ENCODE results near the gene ERN1.
A peak's percentile ranks its signal among the peaks of the same experiment; 100 is the strongest.

The ERN1 gene

GRCh38 chr17:64109400-64109799, 20.5 kb downstream of the ERN1 start:
- no peak for DNase-seq (ENCODE audit: low spot score)

- DNase-seq (ENCODE audit: low spot score) = no peak
These were observed 22.3 kb downstream of the ERN1 start for GRCh38 chr17:64107500-64108236.

- no peak for DNase-seq (ENCODE audit: low spot score)
These were observed 23.0 kb downstream of the ERN1 start for GRCh38 chr17:64106918-64107317.

GRCh38 chr17:64103391-64104364, 26.3 kb downstream of the ERN1 start:
- peak; percentile 36 for DNase-seq (ENCODE audit: low spot score)

- no peak for DNase-seq (ENCODE audit: low spot score)
These were observed 27.1 kb downstream of the ERN1 start for GRCh38 chr17:64102627-64103390.

GRCh38 chr17:64099543-64099942, 30.4 kb downstream of the ERN1 start:
- DNase-seq (ENCODE audit: low spot score) = no peak

- no peak for DNase-seq (ENCODE audit: low spot score)
These were observed 32.6 kb downstream of the ERN1 start for GRCh38 chr17:64097196-64097936.

GRCh38 chr17:64096037-64096436, 33.9 kb downstream of the ERN1 start:
- no peak for DNase-seq (ENCODE audit: low spot score)

- no peak for DNase-seq (ENCODE audit: low spot score)
These were observed 34.6 kb downstream of the ERN1 start for GRCh38 chr17:64095144-64095882.

- no peak for DNase-seq (ENCODE audit: low spot score)
These were observed 35.5 kb downstream of the ERN1 start for GRCh38 chr17:64094412-64094811.

- no peak for DNase-seq (ENCODE audit: low spot score)
These were observed 36.9 kb downstream of the ERN1 start for GRCh38 chr17:64092952-64093451.

- no peak for DNase-seq (ENCODE audit: low spot score)
These were observed 37.8 kb downstream of the ERN1 start for GRCh38 chr17:64092113-64092512.

- DNase-seq (ENCODE audit: low spot score) = no peak
These were observed 38.4 kb downstream of the ERN1 start for GRCh38 chr17:64091571-64091970.

GRCh38 chr17:64091116-64091515, 38.8 kb downstream of the ERN1 start:
- DNase-seq (ENCODE audit: low spot score) = peak; percentile 15

GRCh38 chr17:64090144-64090543, 39.8 kb downstream of the ERN1 start:
- DNase-seq (ENCODE audit: low spot score) = no peak

GRCh38 chr17:64087252-64088005, 42.5 kb downstream of the ERN1 start:
- no peak for DNase-seq (ENCODE audit: low spot score)

- DNase-seq (ENCODE audit: low spot score) = no peak
These were observed 44.3 kb downstream of the ERN1 start for GRCh38 chr17:64085650-64086005.

GRCh38 chr17:64084940-64085649, 44.8 kb downstream of the ERN1 start:
- no peak for DNase-seq (ENCODE audit: low spot score)
